Muscle layer of duodenum (tissue), 2 donors: ENCODE results near the gene NTPCR.

Experiments
- H3K27ac ChIP-seq: one replicate; pipeline ENCODE4 v1.7.0; 2013; ENCODE audit warnings: mild to moderate bottlenecking, low read length
- H3K27me3 ChIP-seq: one replicate; pipeline ENCODE4 v1.7.0; 2013; ENCODE audit warnings: low read depth, mild to moderate bottlenecking, control low read depth, low read length
- H3K36me3 ChIP-seq, 2 donors: one replicate each; pipeline ENCODE4 v1.7.0; 2013; ENCODE audit warnings: low read length in 2 of 2, control low read depth in 1 of 2, mild to moderate bottlenecking in 1 of 2; ENCODE audit not compliant: insufficient read depth in 2 of 2, control insufficient read depth in 1 of 2
- H3K4me1 ChIP-seq, 2 donors: one replicate each; pipeline ENCODE4 v1.7.0; 2013; ENCODE audit warnings: low read length in 2 of 2, mild to moderate bottlenecking in 2 of 2, control low read depth in 1 of 2, moderate library complexity in 1 of 2; ENCODE audit not compliant: insufficient read depth in 2 of 2, control insufficient read depth in 1 of 2
- H3K4me3 ChIP-seq, 2 donors: one replicate each; pipeline ENCODE4 v1.7.0; 2013; ENCODE audit warnings: low read length in 2 of 2, low read depth in 1 of 2, mild to moderate bottlenecking in 1 of 2
- H3K9me3 ChIP-seq, 2 donors: one replicate each; pipeline ENCODE4 v1.7.0; 2013; ENCODE audit warnings: low read length in 2 of 2, control low read depth in 1 of 2, mild to moderate bottlenecking in 1 of 2; ENCODE audit not compliant: control insufficient read depth in 1 of 2
- donor health status: healthy.

NTPCR gene

DNA sequence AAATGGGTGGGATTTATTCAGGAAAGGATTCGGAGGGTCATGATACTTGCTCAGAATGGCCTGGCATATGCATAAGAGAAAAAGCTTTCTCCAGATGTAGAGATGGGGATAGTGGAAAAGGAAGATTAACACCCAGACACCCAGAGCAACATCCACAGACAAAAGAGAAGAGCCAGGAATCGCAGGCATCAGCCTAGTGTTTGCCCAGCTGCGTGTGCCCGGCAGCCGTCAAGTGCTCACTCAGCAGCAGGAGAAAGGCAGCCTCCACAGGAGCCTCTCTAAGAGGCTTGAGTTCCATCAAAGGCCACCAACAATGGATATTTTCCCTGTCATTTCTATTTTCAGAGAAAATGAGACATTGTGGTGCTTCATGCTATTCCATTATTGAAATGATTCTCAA lies 54.7 kb downstream of the NTPCR start:
- no peak overlapping the region for H3K27ac ChIP-seq
- no peak overlapping the region for H3K4me3 ChIP-seq
- no peaks in the 10 kb centered on the region for H3K27me3 ChIP-seq
- no peaks in the 10 kb centered on the region for H3K36me3 ChIP-seq
- H3K9me3 ChIP-seq, result no peaks in the 10 kb centered on the region
- H3K4me1 ChIP-seq, result no peaks in the 10 kb centered on the region

DNA sequence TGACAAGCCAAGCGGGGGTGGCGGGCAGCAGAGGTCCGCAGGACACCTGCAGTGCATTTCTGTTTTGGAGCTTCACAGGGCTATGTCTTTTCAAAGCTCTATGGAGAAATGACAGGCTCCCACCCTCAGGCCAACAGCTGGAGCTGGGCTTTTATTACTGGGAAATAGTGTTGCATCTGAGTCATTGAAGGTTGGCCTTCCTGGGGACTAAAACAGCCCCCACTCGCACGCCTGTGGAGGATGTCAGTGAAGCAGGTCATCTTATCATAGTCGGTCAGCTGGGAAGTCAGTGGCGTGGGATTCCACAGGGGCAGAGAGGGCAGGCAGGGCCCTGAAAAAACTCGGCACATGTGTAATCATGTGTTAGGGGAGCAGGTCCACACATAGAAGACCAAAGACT lies 55.3 kb downstream of the NTPCR start:
- no peaks in the 10 kb centered on the region for H3K4me1 ChIP-seq
- H3K9me3 ChIP-seq, result no peaks in the 10 kb centered on the region
- H3K36me3 ChIP-seq, result no peaks in the 10 kb centered on the region
- no peak overlapping the region for H3K4me3 ChIP-seq
- H3K27ac ChIP-seq, result no peak overlapping the region
- H3K27me3 ChIP-seq, result no peaks in the 10 kb centered on the region

DNA sequence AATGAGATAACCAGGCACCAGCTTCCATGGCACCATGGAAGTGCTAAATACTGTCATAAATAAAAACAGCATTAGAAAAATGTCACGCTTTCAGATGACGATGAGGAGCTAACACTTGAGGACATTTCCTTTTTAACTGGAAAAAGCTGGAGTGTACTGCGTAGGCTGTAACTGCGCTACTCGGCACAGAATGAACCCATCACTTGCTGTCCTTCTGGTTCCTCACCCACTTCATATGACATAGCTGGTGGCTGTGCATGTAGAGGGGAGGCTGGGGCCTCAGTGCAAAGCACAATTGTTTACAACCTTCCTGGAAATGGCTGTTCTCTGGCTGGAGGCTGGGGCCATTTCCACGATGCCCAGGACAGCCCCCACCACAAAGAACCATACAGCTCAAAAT lies 55.7 kb downstream of the NTPCR start:
- H3K27ac ChIP-seq, result no peak overlapping the region
- H3K4me1 ChIP-seq, result no peaks in the 10 kb centered on the region
- no peaks in the 10 kb centered on the region for H3K27me3 ChIP-seq
- H3K36me3 ChIP-seq, result no peaks in the 10 kb centered on the region
- H3K9me3 ChIP-seq, result no peaks in the 10 kb centered on the region
- no peak overlapping the region for H3K4me3 ChIP-seq

DNA sequence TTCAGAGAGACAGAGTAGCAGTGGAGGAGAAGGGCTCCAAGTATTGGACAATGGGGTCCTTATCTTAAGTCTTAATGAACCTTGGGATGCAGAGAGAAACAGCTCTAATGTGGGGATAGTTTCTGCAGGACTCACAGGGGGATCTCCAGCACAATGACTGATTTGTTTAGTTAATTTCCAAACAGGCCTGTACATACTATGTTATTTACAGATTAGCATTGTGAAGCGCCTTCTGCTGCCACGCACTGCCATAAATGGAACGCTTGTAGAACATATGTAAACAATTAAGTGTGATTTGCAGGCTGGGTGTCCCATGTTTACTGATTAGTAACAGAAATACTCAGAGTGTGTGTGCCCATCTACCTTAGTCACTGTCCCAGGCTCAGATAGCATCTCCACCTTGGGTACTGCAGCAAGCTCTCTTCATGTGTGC lies 56.1 kb downstream of the NTPCR start:
- Histone ChIP-seq H3K27ac (no peak overlapping the region), H3K4me3 (no peak overlapping the region), H3K27me3 (no peaks in the 10 kb centered on the region), H3K4me1 (no peaks in the 10 kb centered on the region), H3K9me3 (no peaks in the 10 kb centered on the region), H3K36me3 (no peaks in the 10 kb centered on the region)

DNA sequence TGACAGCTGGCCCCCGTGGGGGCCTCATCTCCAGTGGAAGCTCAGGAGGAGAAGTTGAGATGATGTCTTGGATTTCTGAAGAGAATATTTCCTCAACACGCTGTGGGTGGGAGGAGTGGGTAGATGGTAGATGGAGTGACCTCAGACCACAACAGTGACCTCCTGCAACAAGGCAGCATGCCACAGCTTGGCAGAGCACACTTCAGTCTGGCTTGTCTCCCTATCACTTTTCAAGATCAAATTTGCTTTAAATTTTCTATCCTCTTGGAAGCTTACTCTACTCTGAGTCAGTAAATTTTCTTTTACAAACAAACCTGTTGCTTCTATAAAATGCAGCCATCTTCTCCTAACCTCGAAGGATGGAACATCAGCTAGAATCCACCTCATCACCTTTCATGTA lies 59.7 kb downstream of the NTPCR start:
- Histone ChIP-seq H3K4me3 (no peak overlapping the region), H3K9me3 (no peaks in the 10 kb centered on the region), H3K27ac (no peak overlapping the region), H3K4me1 (no peaks in the 10 kb centered on the region), H3K36me3 (peaks cover 0 to 7% of the 10 kb centered on the region in 2 donors), H3K27me3 (no peaks in the 10 kb centered on the region)

DNA sequence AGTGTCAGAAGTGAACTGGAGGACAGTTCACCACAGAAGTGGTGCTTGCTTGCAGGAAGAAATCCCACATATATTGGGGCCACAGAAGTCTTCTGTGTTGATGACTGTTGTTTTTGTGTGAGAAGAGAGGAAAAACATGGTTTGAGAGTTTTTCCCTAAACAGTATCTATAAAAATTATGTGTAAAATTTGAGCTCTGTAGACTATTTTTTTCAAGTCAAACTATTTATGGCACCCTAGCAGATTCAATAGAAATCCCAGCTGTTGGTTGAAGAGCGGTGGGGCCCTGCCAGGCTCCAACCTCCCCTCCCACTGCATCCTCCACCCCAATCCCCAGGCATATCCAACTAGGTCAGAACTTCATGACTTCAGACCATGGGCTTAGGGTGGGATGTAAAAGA lies 61.6 kb downstream of the NTPCR start:
- peaks cover 0 to 7% of the 10 kb centered on the region in 2 donors for H3K36me3 ChIP-seq
- H3K27ac ChIP-seq, result no peak overlapping the region
- no peaks in the 10 kb centered on the region for H3K4me1 ChIP-seq
- no peaks in the 10 kb centered on the region for H3K9me3 ChIP-seq
- no peaks in the 10 kb centered on the region for H3K27me3 ChIP-seq
- no peak overlapping the region for H3K4me3 ChIP-seq

DNA sequence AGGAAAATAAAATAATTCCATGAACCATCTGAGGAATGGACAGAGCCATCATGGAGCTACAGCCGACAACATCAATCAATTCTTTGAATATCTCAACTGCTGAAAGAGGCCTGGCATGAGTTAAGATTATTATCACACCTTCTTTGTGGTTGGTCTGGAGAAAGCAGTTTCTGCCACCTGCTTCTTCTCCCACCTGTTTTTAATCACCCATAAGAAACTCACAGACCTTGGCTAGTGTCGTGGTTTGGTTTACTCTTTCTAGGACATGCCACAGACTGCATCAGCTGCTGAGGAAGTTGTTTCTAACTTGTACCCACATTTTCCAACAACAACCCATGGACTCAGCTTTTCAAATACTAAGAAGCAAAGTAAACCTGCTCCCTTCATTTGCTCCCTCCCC lies 65.6 kb downstream of the NTPCR start:
- no peak overlapping the region for H3K4me3 ChIP-seq
- peaks cover 0 to 7% of the 10 kb centered on the region in 2 donors for H3K36me3 ChIP-seq
- H3K9me3 ChIP-seq, result no peaks in the 10 kb centered on the region
- no peak overlapping the region for H3K27ac ChIP-seq
- H3K27me3 ChIP-seq, result no peaks in the 10 kb centered on the region
- peaks cover 0 to 11% of the 10 kb centered on the region in 2 donors for H3K4me1 ChIP-seq

DNA sequence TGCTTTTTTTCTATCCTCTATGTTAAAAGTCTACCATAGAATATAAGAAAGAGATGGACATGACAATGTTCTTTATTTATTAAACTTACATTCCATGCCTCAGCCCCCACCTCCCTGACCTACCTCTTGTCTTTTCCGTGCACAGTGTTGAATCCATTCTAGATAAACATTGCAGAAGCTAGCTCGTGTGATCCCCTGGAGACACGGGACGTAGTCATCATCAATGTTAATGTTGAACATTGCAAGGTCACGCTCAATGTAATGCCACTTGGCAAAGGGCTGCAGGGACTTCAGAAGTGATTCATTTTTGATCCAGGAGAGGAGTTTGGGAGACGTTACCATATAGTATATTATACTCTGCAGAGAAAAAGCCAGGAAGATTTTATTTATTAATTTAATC lies 66.4 kb downstream of the NTPCR start:
- H3K4me1 ChIP-seq, result peaks cover 0 to 13% of the 10 kb centered on the region in 2 donors
- no peaks in the 10 kb centered on the region for H3K27me3 ChIP-seq

DNA sequence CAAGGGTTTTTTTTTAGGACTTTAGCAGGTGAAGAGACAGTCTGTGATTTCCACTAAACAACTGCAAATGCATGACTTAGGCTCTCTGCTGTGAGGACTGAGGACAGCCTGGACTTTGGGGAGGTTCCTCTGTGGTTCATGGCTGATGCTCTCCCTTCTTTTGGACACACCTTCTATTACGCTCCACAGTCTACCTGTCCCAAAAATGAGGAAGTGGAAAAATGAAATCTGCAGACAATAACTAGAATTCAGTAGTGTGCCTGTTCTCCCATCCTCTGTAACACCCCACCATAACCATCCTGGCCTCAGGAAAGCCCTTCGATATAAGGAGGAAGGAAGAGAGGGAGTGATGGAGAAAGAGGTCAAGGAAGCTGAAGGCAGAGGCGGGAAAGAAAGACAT lies 68.7 kb downstream of the NTPCR start:
- Histone ChIP-seq H3K4me3 (no peak overlapping the region), H3K9me3 (no peaks in the 10 kb centered on the region), H3K27me3 (no peaks in the 10 kb centered on the region), H3K27ac (no peak overlapping the region), H3K36me3 (peaks cover 0 to 6% of the 10 kb centered on the region in 2 donors), H3K4me1 (peaks cover 0 to 13% of the 10 kb centered on the region in 2 donors)

More for the DNA sequence above, 66.4 kb downstream of the NTPCR start:
- no peaks in the 10 kb centered on the region for H3K9me3 ChIP-seq
- no peak overlapping the region for H3K4me3 ChIP-seq
- H3K36me3 ChIP-seq, result peaks cover 0 to 7% of the 10 kb centered on the region in 2 donors
- H3K27ac ChIP-seq, result no peak overlapping the region

DNA sequence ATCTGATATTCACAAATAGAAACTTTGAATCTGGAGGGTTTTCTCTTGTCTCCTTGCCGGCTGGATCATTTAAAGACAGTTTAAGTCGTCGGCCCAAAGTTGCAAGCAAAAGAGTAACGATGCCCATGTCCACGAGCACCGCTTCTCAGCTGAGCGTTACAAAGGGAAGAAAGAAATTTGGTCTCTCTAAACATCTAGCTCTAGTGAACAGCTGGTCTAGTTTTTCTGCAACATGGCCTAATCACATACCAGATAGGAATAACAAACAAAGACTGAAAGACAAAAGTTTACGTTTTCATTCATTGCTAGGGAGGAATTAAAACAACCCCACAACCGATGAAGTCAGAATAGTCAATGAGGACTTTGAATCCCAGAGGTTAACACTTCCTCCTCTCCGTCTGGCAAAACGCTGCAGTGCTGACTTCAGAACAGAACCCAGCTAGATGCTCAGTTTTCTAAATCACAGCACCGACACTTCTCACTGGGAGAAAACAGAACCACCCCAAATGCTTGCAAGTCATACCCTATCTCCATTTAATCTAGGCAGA lies 69.4 kb downstream of the NTPCR start:
- Histone ChIP-seq H3K36me3 (no peaks in the 10 kb centered on the region), H3K27ac (no peak overlapping the region), H3K27me3 (no peaks in the 10 kb centered on the region), H3K4me1 (peaks cover 0 to 13% of the 10 kb centered on the region in 2 donors), H3K9me3 (no peaks in the 10 kb centered on the region), H3K4me3 (no peak overlapping the region)

DNA sequence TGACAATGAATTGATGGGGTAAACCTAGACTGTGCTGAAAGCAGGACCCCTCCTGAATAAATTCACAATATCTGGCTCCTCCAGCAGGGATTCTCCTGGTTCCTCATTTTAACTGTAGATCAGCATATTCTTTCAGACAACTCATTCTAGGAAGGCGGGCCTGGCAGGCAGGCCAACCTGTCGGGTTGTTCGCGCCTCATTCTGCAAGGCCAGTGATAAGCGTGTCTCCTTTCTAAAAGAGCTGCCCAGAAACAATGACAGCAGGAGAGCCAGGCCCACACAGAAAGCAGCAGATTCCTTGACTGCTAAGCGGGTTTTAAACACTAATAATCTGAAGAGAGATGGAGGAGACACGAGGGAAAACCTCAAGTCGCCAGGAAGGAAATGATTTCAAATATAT lies 70.0 kb downstream of the NTPCR start:
- no peak overlapping the region for H3K27ac ChIP-seq
- H3K4me1 ChIP-seq, result peaks cover 0 to 13% of the 10 kb centered on the region in 2 donors
- no peak overlapping the region for H3K4me3 ChIP-seq
- no peaks in the 10 kb centered on the region for H3K9me3 ChIP-seq
- H3K27me3 ChIP-seq, result no peaks in the 10 kb centered on the region
- no peaks in the 10 kb centered on the region for H3K36me3 ChIP-seq

DNA sequence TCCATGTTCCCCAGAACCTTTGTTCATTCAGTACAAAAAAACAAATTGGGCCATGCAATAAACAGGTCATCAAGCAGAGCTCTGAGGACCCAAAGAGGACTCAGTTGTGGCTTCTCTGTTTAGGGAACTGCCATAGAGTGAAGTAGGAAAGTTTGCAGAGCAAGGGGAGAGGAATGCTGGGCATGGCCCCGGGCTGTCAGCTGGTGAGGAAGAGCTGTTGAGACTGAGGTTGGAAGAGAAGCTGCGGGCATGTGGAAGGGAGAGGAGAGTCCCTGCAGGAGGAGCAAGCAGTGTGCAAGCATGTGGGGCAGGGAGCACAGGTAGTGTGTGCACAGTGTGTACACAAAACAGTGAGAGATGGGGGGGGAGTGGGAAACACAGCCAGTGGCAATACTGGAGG lies 71.8 kb downstream of the NTPCR start:
- H3K9me3 ChIP-seq, result no peaks in the 10 kb centered on the region
- H3K4me3 ChIP-seq, result no peak overlapping the region
- peaks cover 0 to 13% of the 10 kb centered on the region in 2 donors for H3K4me1 ChIP-seq
- H3K27ac ChIP-seq, result no peak overlapping the region
- no peaks in the 10 kb centered on the region for H3K27me3 ChIP-seq
- H3K36me3 ChIP-seq, result no peaks in the 10 kb centered on the region
